Progenitor cell of endocrine pancreas (in vitro differentiated cells): ENCODE data around the gene SUCLG2. TPM values are rescaled to one million over a fixed set of nuclear protein-coding genes. Genes with fewer than 3 reads are reported as not detected.
A peak's percentile ranks its signal among the peaks of the same experiment; 100 is the strongest.

Experiments
- DNase-seq: peaks from one replicate; pipeline ENCODE4 v3.0.0; 2021; ENCODE audit warnings: low spot score; ENCODE audit not compliant: unreplicated experiment
- H3K27ac Mint-ChIP-seq: 2 replicates; pipeline ENCODE4 v1.8.0; 2021; ENCODE audit warnings: mild to moderate bottlenecking, moderate library complexity, mixed read lengths
- H3K27me3 Mint-ChIP-seq: 2 replicates; pipeline ENCODE4 v1.8.0; 2021; ENCODE audit warnings: mixed read lengths
- H3K36me3 Mint-ChIP-seq: 2 replicates; pipeline ENCODE4 v1.8.0; 2022; ENCODE audit warnings: mixed read lengths; ENCODE audit not compliant: insufficient read depth
- H3K4me1 Mint-ChIP-seq: 2 replicates; pipeline ENCODE4 v1.8.0; 2021; ENCODE audit warnings: low read depth, mixed read lengths
- H3K4me3 Mint-ChIP-seq: 2 replicates; pipeline ENCODE4 v1.8.0; 2021; ENCODE audit warnings: low read depth, mild to moderate bottlenecking, moderate library complexity, mixed read lengths
- H3K9me3 Mint-ChIP-seq: 2 replicates; pipeline ENCODE4 v1.8.0; 2021; ENCODE audit warnings: low read depth, mixed read lengths
- CTCF ChIP-seq: fragments of 200-600 bp; sonication (generic); IDR thresholded peaks from one replicate; pipeline ENCODE4 v1.5.0; 2021; ENCODE audit warnings: antibody characterized with exemption, mild to moderate bottlenecking; ENCODE audit not compliant: unreplicated experiment
- total RNA-seq: library from RNA; stranded (reverse); gene quantifications from 2 replicates; pipeline ENCODE4 v1.2.1, GENCODE V29; 2021

The SUCLG2 gene
- total RNA-seq, 1 donor from 2014 or later = 41.1 TPM

- peaks cover 3% of the 10 kb centered on the region for H3K9me3 Mint-ChIP-seq
- TF ChIP-seq CTCF = no peak
- no peaks in the 10 kb centered on the region for H3K27me3 Mint-ChIP-seq
These were observed 29.7 kb downstream of the SUCLG2 start for GRCh38 chr3:67624687-67625086.

GRCh38 chr3:67624078-67624477 lies 30.3 kb downstream of the SUCLG2 start:
- no peak for DNase-seq
- Mint-ChIP-seq H3K36me3 (peaks cover 13% of the 10 kb centered on the region), H3K9me3 (peaks cover 3% of the 10 kb centered on the region), H3K4me3 (no peak overlapping the region), H3K27ac (no peak overlapping the region), H3K4me1 (no peaks in the 10 kb centered on the region), H3K27me3 (no peaks in the 10 kb centered on the region)
- no peak for TF ChIP-seq CTCF

More at GRCh38 chr3:67624687-67625086, 29.7 kb downstream of the SUCLG2 start:
- Mint-ChIP-seq H3K36me3 (peaks cover 11% of the 10 kb centered on the region), H3K4me1 (no peaks in the 10 kb centered on the region), H3K4me3 (no peak overlapping the region), H3K27ac (no peak overlapping the region)
- DNase-seq = no peak

- no peak overlapping the region for H3K27ac Mint-ChIP-seq
- no peaks in the 10 kb centered on the region for H3K27me3 Mint-ChIP-seq
- H3K9me3 Mint-ChIP-seq = peaks cover 3% of the 10 kb centered on the region
- no peaks in the 10 kb centered on the region for H3K4me1 Mint-ChIP-seq
- TF ChIP-seq CTCF = no peak
- no peak for DNase-seq
- no peak overlapping the region for H3K4me3 Mint-ChIP-seq
- H3K36me3 Mint-ChIP-seq = peaks cover 12% of the 10 kb centered on the region
These were observed 31.8 kb downstream of the SUCLG2 start for GRCh38 chr3:67622652-67623051.

- DNase-seq = no peak
- H3K27me3 Mint-ChIP-seq = no peaks in the 10 kb centered on the region
- TF ChIP-seq CTCF = no peak
- no peak overlapping the region for H3K4me3 Mint-ChIP-seq
- H3K4me1 Mint-ChIP-seq = no peaks in the 10 kb centered on the region
- no peaks in the 10 kb centered on the region for H3K9me3 Mint-ChIP-seq
- H3K27ac Mint-ChIP-seq = peak overlapping the region; percentile 13
- H3K36me3 Mint-ChIP-seq = peaks cover 9% of the 10 kb centered on the region
These were observed 33.5 kb downstream of the SUCLG2 start for GRCh38 chr3:67620869-67621268.

- H3K27me3 Mint-ChIP-seq = no peaks in the 10 kb centered on the region
- H3K27ac Mint-ChIP-seq = no peak overlapping the region
- H3K36me3 Mint-ChIP-seq = peaks cover 6% of the 10 kb centered on the region
- H3K9me3 Mint-ChIP-seq = no peaks in the 10 kb centered on the region
- TF ChIP-seq CTCF = no peak
- H3K4me3 Mint-ChIP-seq = no peak overlapping the region
- DNase-seq = no peak
- H3K4me1 Mint-ChIP-seq = no peaks in the 10 kb centered on the region
These were observed 34.4 kb downstream of the SUCLG2 start for GRCh38 chr3:67619991-67620390.
